AG08395 (cell line): ENCODE measurements around the gene STAM.
A peak's percentile ranks its signal among the peaks of the same experiment; 100 is the strongest.
"Not testable (repeated sequence)": the region's sequence is repeated elsewhere in the genome, so short reads cannot be mapped to it uniquely, and the experiment has no call there.

Source experiments
- DNase-seq: peaks from one replicate; pipeline ENCODE4 v3.0.0; 2012; ENCODE audit warnings: mixed read lengths, low spot score

The STAM gene

GRCh38 chr10:17643755-17644484 is at the start of gene STAM:
STAM (plus strand) TSS chr10:17644151; CDS start chr10:17644340, 189 bp downstream.
- DNase-seq: peak; percentile 90

DNA sequence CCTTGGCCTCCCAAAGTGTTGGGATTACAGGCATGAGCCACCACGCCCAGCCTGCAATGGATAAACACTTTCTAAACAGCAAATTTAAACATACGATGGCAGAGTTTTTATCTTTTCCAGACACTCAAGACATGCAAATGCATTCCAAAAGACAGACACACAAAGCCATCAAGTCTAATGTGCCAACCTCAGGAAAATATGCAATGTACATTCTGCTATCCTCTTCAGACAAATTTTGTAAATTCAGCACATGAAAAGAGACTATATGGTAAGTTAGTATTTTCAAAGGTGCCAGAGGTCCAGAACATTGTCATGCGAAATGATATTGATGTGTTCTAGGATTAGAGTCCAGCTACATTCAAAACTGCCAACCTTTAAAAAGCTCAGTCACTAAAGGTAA is 46.6 kb upstream of the STAM start:
- DNase-seq: no peak

DNA sequence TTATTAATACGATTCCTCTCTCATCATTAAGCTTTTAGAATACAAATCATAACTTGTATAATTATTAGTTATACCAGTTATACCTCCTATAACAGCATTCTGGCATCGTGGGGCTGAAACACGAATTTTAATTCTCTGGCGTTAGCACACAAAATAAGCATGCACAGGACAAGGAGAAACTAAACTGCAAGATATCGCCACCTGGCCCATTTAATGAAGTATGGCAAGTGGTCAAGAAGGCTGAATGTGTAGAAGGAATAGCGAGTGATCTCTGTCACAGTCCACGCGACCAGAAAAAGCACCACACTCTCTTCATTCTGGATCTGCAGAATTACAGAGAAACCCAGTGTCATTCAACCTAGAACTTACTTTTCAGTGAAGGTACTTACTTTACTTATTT is 44.9 kb upstream of the STAM start:
- peak; percentile 35 for DNase-seq

GRCh38 chr10:17605936-17606335 is 38.0 kb upstream of the STAM start:
- DNase-seq: no peak

DNA sequence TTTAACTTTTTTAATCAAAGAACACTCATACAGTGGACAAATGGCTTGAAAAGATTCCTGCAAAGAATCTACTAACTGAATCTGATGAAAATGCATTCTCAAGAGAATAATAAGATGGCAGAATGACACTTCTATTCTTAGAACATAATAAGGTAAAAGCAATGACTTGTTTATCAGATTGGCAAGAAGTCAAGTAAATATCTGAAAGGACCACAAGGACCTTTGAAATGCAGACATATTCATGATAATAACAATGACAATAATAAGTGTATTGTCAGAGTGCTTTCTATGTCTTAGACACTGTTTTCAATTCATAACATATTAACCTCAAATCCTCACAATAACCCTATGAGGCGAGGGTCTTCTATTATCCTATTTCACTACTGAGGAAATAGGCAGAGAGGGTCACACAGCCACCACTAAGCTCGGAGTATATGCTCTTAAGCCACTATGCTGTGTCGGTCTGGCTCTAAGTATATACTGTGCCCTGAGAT is 37.4 kb upstream of the STAM start:
- DNase-seq: no peak

GRCh38 chr10:17607060-17607459 is 36.9 kb upstream of the STAM start:
- DNase-seq: no peak

GRCh38 chr10:17607603-17608332 is 36.2 kb upstream of the STAM start:
- peak; percentile 62 for DNase-seq

- DNase-seq: no peak
Measured at GRCh38 chr10:17609523-17610079, 34.4 kb upstream of the STAM start.

GRCh38 chr10:17616403-17617030 is 27.4 kb upstream of the STAM start:
- DNase-seq: peak; percentile 83

- peak; percentile 86 for DNase-seq
Measured at GRCh38 chr10:17617031-17617911, 26.7 kb upstream of the STAM start, which contains the start of gene HACD1. HACD1 (minus strand) TSS chr10:17617374; CDS start chr10:17617339, 35 bp downstream.

- DNase-seq: no peak
Measured at GRCh38 chr10:17622061-17622460, 21.9 kb upstream of the STAM start.

DNA sequence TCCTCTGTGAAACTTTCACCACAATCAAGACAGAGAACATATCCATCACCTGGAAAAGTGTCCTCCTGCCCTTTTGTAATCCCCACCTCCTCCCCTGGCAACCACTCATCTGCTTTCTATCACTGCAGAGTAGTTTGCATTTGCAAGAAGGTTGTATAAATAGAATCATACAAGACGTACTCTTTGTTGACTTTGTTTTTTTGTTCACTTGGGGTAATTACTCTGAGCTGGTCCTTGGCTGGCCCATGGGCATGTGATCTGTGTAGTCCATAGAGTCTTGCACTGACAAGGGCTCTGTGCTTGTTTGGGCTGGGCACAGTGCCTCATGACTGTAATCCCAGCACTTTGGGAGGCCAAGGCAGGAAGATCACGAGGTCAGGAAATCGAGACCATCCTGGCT is 19.0 kb upstream of the STAM start:
- DNase-seq: no peak

- no peak for DNase-seq
Measured at GRCh38 chr10:17626656-17627055, 17.3 kb upstream of the STAM start.

DNA sequence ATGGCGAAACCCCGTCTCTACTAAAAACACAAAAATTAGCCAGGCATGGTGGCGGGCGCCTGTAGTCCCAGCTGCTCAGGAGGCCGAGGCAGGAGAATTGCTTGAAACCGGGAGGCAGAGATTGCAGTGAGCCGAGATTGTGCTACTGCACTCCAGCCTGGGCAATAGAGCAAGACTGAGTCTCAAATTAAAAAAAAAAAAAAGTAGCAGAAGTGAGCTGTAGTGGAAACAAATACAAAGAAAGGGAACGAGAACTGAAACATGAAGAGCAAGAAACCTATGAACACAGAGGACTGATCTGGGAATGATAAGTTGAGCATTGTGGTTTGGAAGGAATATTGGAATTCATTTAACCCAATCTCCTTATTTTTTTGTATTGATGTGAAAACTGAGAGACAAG is 11.4 kb upstream of the STAM start:
- not testable (repeated sequence) for DNase-seq

DNA sequence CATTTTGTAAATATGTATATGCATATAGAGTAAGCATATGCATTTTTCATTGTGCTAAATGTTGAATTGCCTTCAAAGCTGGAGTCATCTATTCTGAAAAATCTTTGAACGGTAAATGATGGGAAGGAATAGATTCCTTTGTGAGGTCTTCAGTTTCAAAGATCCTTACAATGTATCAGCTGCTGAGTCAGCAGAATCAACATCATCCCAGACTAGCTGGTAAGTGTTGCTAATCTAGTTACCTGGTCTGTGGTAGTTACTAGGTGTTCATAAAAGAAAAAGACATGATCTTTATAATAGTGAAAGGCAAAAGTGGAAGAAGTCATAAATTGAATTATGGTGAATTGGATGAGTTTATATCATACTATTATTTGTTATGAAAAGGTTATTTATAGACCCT is 10.6 kb upstream of the STAM start:
- no peak for DNase-seq

DNA sequence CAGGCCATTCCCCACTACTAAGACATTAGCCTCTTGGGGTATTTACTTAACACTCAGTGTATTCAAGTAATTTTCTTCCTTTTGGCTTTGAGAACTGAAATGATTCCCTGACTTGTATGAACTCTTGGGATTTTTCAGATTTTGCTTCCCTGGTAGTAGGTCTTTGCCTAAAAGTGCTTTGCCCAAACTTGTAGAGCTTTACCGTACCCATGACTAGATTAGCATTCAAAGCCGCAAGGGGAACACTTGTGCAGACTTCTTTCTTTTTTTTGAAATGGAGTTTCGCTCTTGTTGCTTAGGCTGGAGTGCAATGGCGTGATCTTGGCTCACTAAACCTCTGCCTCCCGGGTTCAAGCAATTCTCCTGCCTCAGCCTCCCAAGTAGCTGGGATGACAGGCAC is 6.1 kb upstream of the STAM start:
- no peak for DNase-seq

DNA sequence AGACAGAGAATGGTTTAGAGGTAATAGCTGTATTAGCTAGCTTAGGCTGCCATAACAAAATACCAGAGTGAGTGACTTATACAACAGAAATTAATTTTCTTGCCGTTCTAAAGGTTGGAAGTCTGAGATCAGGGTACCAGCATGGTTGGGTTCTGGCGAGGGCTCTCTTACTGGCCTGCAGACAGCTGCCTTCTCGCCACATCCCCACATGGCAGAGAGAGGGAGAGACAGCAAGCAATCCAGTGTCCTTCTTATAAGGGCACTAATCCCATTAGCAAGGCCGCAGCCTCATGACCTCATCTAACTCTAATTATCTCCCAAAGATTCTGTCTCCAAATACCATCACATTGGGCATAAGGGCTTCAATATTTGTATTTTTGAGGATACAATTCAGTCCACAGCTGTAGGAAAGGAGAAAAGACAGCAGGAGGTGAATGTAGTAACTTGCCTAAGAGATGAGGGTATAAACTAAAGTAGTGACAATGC is 3.6 kb upstream of the STAM start:
- DNase-seq: no peak

- peak; percentile 84 for DNase-seq
Measured at GRCh38 chr10:17643339-17643754, 604 bp upstream of the STAM start.

- peak; percentile 21 for DNase-seq
Measured at GRCh38 chr10:17644485-17644943, 563 bp downstream of the STAM start.

GRCh38 chr10:17645621-17646345 is 1.8 kb downstream of the STAM start:
- DNase-seq: no peak
